ENCODE results near the gene SMARCC1.

Gene SMARCC1

GRCh38 chr3:47791193-47791855, 9.6 kb upstream of the SMARCC1 start:
- Histone ChIP-seq H3K9me3 (replicated peaks; ENCODE audit: insufficient read depth, low read length) (no peaks in the 10 kb centered on the region), H3K4me3 (ENCODE audit: low read length) (no peak overlapping the region), H3K4me2 (ENCODE audit: low read depth, low read length) (no peak overlapping the region), H4K20me1 (ENCODE audit: insufficient read depth, low read length) (no peaks in the 10 kb centered on the region), H3K27ac (ENCODE audit: low read length) (no peak overlapping the region), H3F3A (ENCODE audit: insufficient read depth, low read length) (peaks cover 4% of the 10 kb centered on the region; the same call in 1 of the 2 replicates), H3K36me3 (replicated peaks; ENCODE audit: insufficient read depth, low read length) (no peaks in the 10 kb centered on the region), H3K9ac (ENCODE audit: low read length) (no peak overlapping the region), H2AFZ (ENCODE audit: low read length) (no peak overlapping the region), H3K9me2 (replicated peaks; ENCODE audit: insufficient read depth, low read length) (no peaks in the 10 kb centered on the region), H3K4me1 (ENCODE audit: low read length) (no peaks in the 10 kb centered on the region), H3K27me3 (replicated peaks; ENCODE audit: insufficient read depth, low read length) (no peaks in the 10 kb centered on the region), H3K79me2 (ENCODE audit: low read length) (no peaks in the 10 kb centered on the region)
- no peak for TF ChIP-seq CTCF (IDR thresholded peaks at IDR 0.05; ENCODE audit: low read length)
- no peak for DNase-seq

DNA sequence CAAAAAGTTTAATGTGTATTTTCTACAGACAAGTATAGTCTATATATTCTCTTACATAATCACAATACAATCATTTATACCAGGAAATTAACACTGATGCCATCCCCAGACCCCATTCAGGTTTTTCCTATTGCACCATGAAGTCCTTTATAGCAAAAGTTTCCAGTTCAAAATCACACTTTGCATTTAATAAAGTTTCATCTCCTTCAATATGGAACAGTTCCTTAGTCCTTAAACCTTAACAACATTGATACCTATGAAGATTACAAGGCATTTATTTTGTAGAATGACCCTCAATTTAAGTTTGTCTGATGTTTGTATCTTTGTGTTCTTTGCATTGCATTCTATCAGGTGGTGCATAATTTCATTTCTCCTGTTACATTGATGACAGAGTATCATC, 2.0 kb upstream of the SMARCC1 start:
- 0 out of 2 replicates have a peak overlapping the region, but pooled peaks have one; percentile 80 for H3K4me3 ChIP-seq (ENCODE audit: low read length)
- peak overlapping the region; percentile 96; the same call in 1 of the 2 replicates for H3K27ac ChIP-seq (ENCODE audit: low read length)
- H3K4me1 ChIP-seq (ENCODE audit: low read length) = peaks cover 15% of the 10 kb centered on the region; the same call in 1 of the 2 replicates
- no peaks in the 10 kb centered on the region for H3K27me3 ChIP-seq (replicated peaks; ENCODE audit: insufficient read depth, low read length)
- H3K36me3 ChIP-seq (replicated peaks; ENCODE audit: insufficient read depth, low read length) = no peaks in the 10 kb centered on the region
- no peak overlapping the region for H2AFZ ChIP-seq (ENCODE audit: low read length)
- no peak for TF ChIP-seq CTCF (IDR thresholded peaks at IDR 0.05; ENCODE audit: low read length)
- no peak for TF ChIP-seq EZH2phosphoT487 (IDR thresholded peaks at IDR 0.05; ENCODE audit: low read length)
- no peak for TF ChIP-seq EZH2 (optimal IDR thresholded peaks at IDR 0.05; ENCODE audit: low read depth, low read length)
- H4K20me1 ChIP-seq (ENCODE audit: insufficient read depth, low read length) = no peaks in the 10 kb centered on the region; the same call in 1 of the 2 replicates
- H3K9me2 ChIP-seq (replicated peaks; ENCODE audit: insufficient read depth, low read length) = no peaks in the 10 kb centered on the region
- no peak overlapping the region for H3K9ac ChIP-seq (ENCODE audit: low read length)
- H3K4me2 ChIP-seq (ENCODE audit: low read depth, low read length) = peak overlapping the region; percentile 90; the same call in 1 of the 2 replicates
- no peak for DNase-seq
- peaks cover 30% of the 10 kb centered on the region for H3F3A ChIP-seq (ENCODE audit: insufficient read depth, low read length)
- peaks cover 29% of the 10 kb centered on the region for H3K79me2 ChIP-seq (ENCODE audit: low read length)
- H3K9me3 ChIP-seq (replicated peaks; ENCODE audit: insufficient read depth, low read length) = no peaks in the 10 kb centered on the region

- Histone ChIP-seq H3K4me2 (ENCODE audit: low read depth, low read length) (peak overlapping the region; percentile 90), H3K27ac (ENCODE audit: low read length) (peak overlapping the region; percentile 96), H3K79me2 (ENCODE audit: low read length) (peaks cover 39% of the 10 kb centered on the region), H3K4me3 (ENCODE audit: low read length) (peak overlapping the region; percentile 80), H3K9ac (ENCODE audit: low read length) (peak overlapping the region; percentile 89), H2AFZ (ENCODE audit: low read length) (peak overlapping the region; percentile 79), H3K27me3 (replicated peaks; ENCODE audit: insufficient read depth, low read length) (no peaks in the 10 kb centered on the region), H4K20me1 (ENCODE audit: insufficient read depth, low read length) (no peaks in the 10 kb centered on the region; the same call in 1 of the 2 replicates), H3K36me3 (replicated peaks; ENCODE audit: insufficient read depth, low read length) (no peaks in the 10 kb centered on the region), H3K9me3 (replicated peaks; ENCODE audit: insufficient read depth, low read length) (no peaks in the 10 kb centered on the region), H3F3A (ENCODE audit: insufficient read depth, low read length) (peaks cover 29% of the 10 kb centered on the region), H3K9me2 (replicated peaks; ENCODE audit: insufficient read depth, low read length) (no peaks in the 10 kb centered on the region), H3K4me1 (ENCODE audit: low read length) (peaks cover 15% of the 10 kb centered on the region; the same call in 1 of the 2 replicates)
- TF ChIP-seq EZH2phosphoT487 (IDR thresholded peaks at IDR 0.05; ENCODE audit: low read length) = no peak
- TF ChIP-seq CTCF (IDR thresholded peaks at IDR 0.05; ENCODE audit: low read length) = no peak
- TF ChIP-seq EZH2 (optimal IDR thresholded peaks at IDR 0.05; ENCODE audit: low read depth, low read length) = no peak
- peak; percentile 60 for DNase-seq
These were observed 984 bp upstream of the SMARCC1 start for GRCh38 chr3:47782446-47783308.
